Left forelimb (tissue), 1 donor: Measurements from ENCODE around the gene MCCC2.
A peak's percentile ranks its signal among the peaks of the same experiment; 100 is the strongest.
"Not testable (repeated sequence)": the region's sequence is repeated elsewhere in the genome, so short reads cannot be mapped to it uniquely, and the experiment has no call there.

ENCODE experiments used
- DNase-seq: peaks from one replicate; pipeline ENCODE4 v3.0.0-alpha.2; 2018; ENCODE audit warnings: low spot score

The MCCC2 gene

GRCh38 chr5:71586941-71587765 is at the start of gene MCCC2:
Gene MCCC2 (plus strand): TSS chr5:71587340. CDS start chr5:71587426, 86 bp downstream.
- DNase-seq, result peak; percentile 97

- no peak for DNase-seq
Observed at GRCh38 chr5:71537687-71538086, 49.5 kb upstream of the MCCC2 start.

- not testable (repeated sequence) for DNase-seq
Observed at GRCh38 chr5:71550885-71551284, 36.3 kb upstream of the MCCC2 start.

- DNase-seq, result not testable (repeated sequence)
Observed at GRCh38 chr5:71551582-71551981, 35.6 kb upstream of the MCCC2 start.

GRCh38 chr5:71552026-71552749 is 35.0 kb upstream of the MCCC2 start:
- DNase-seq, result not testable (repeated sequence)

- DNase-seq, result no peak
Observed at GRCh38 chr5:71563161-71563560, 24.0 kb upstream of the MCCC2 start.

GRCh38 chr5:71564895-71565294 is 22.2 kb upstream of the MCCC2 start:
- no peak for DNase-seq

- DNase-seq, result no peak
Observed at GRCh38 chr5:71569748-71570509, 17.2 kb upstream of the MCCC2 start.

- not testable (repeated sequence) for DNase-seq
Observed at GRCh38 chr5:71571811-71572210, 15.3 kb upstream of the MCCC2 start.

GRCh38 chr5:71573591-71573990 is 13.5 kb upstream of the MCCC2 start:
- DNase-seq, result no peak

GRCh38 chr5:71575588-71575987 is 11.6 kb upstream of the MCCC2 start:
- DNase-seq, result not testable (repeated sequence)

- DNase-seq, result no peak
Observed at GRCh38 chr5:71576241-71576640, 10.9 kb upstream of the MCCC2 start.

- DNase-seq, result not testable (repeated sequence)
Observed at GRCh38 chr5:71577839-71578238, 9.3 kb upstream of the MCCC2 start.

- DNase-seq, result no peak
Observed at GRCh38 chr5:71582945-71583584, 4.1 kb upstream of the MCCC2 start.

GRCh38 chr5:71586052-71586940 is 844 bp upstream of the MCCC2 start:
- no peak for DNase-seq

- no peak for DNase-seq
Observed at GRCh38 chr5:71587766-71588532, 809 bp downstream of the MCCC2 start.

- no peak for DNase-seq
Observed at GRCh38 chr5:71588533-71588885, 1.4 kb downstream of the MCCC2 start.

GRCh38 chr5:71589903-71590302 is 2.8 kb downstream of the MCCC2 start:
- DNase-seq, result no peak

- no peak for DNase-seq
Observed at GRCh38 chr5:71591100-71591499, 4.0 kb downstream of the MCCC2 start.

GRCh38 chr5:71596169-71596568 is 9.0 kb downstream of the MCCC2 start:
- DNase-seq, result no peak
